ENCODE data around the gene S100A6.
"Not testable (repeated sequence)": the region's sequence is repeated elsewhere in the genome, so short reads cannot be mapped to it uniquely, and the experiment has no call there.

The S100A6 gene

GRCh38 chr1:153535242-153536011 lies at the start of gene S100A6:
Gene S100A6, minus strand, starts transcription at chr1:153535991. Its CDS starts 652 bp downstream, at chr1:153535339.
- peak in 15 of 56 donors; percentile 4 to 55 (median 28) for DNase-seq

- DNase-seq: peak in 1 of 56 donors; percentile 7
These were observed 49.2 kb upstream of the S100A6 start for GRCh38 chr1:153585006-153585405.

GRCh38 chr1:153583976-153584375 lies 48.2 kb upstream of the S100A6 start:
- DNase-seq: no peak

- not testable (repeated sequence) for DNase-seq
These were observed 47.7 kb upstream of the S100A6 start for GRCh38 chr1:153583514-153583913.

GRCh38 chr1:153582836-153583235 lies 47.0 kb upstream of the S100A6 start:
- DNase-seq: not testable (repeated sequence)

- no peak for DNase-seq
These were observed 43.1 kb upstream of the S100A6 start for GRCh38 chr1:153578936-153579335.

GRCh38 chr1:153578490-153578889 lies 42.7 kb upstream of the S100A6 start:
- no peak for DNase-seq

- DNase-seq: peak in 28 of 56 donors; percentile 3 to 62 (median 26)
These were observed 41.8 kb upstream of the S100A6 start for GRCh38 chr1:153577624-153578051.

GRCh38 chr1:153577138-153577537 lies 41.3 kb upstream of the S100A6 start:
- DNase-seq: no peak

- DNase-seq: not testable (repeated sequence)
These were observed 39.7 kb upstream of the S100A6 start for GRCh38 chr1:153575497-153575896.

- DNase-seq: not testable (repeated sequence)
These were observed 39.3 kb upstream of the S100A6 start for GRCh38 chr1:153575081-153575491.

- DNase-seq: no peak
These were observed 37.6 kb upstream of the S100A6 start for GRCh38 chr1:153573351-153573750.

- DNase-seq: peak in 54 of 56 donors; percentile 16 to 89 (median 67)
These were observed 36.8 kb upstream of the S100A6 start for GRCh38 chr1:153572569-153573015.

- DNase-seq: peak in 1 of 56 donors; percentile 15
These were observed 35.9 kb upstream of the S100A6 start for GRCh38 chr1:153571706-153572105.

- DNase-seq: no peak
These were observed 35.1 kb upstream of the S100A6 start for GRCh38 chr1:153570874-153571273.

- no peak for DNase-seq
These were observed 33.7 kb upstream of the S100A6 start for GRCh38 chr1:153569465-153569864.

GRCh38 chr1:153568367-153569099 lies 32.7 kb upstream of the S100A6 start:
- peak in 51 of 56 donors; percentile 17 to 88 (median 67) for DNase-seq

GRCh38 chr1:153567621-153568366 lies 32.0 kb upstream of the S100A6 start:
- DNase-seq: peak in 1 of 56 donors; percentile 24

GRCh38 chr1:153566414-153567371 lies 30.9 kb upstream of the S100A6 start:
- peak in 40 of 56 donors; percentile 7 to 94 (median 36) for DNase-seq

Data from nucleus accumbens (tissue), 56 donors.